A673 (cell line): ENCODE results near the gene KCND1. TPM values are rescaled to one million over a fixed set of nuclear protein-coding genes. Genes with fewer than 3 reads are reported as not detected.

Experiments used
- BruUV-seq: library from RNA; stranded (reverse); fragments of 400-500 nt; replicated peaks from 2 replicates; lab custom pipeline; 2021; lab: Mats Ljungman, UMichigan
- CTCF ChIA-PET: fragments of 300-600 bp; sonication (Branson Sonifier 250); formaldehyde crosslinking; loops from one replicate; lab custom pipeline; 2022; ENCODE audit warnings: antibody characterized with exemption; lab: Charles Lee
- POLR2A ChIA-PET: fragments of 300-600 bp; sonication (Branson Sonifier 250); formaldehyde crosslinking; loops from one replicate; lab custom pipeline; 2022; ENCODE audit warnings: antibody characterized with exemption; ENCODE audit not compliant: low non-redundant PET; lab: Charles Lee
- DNase-seq: peaks from one replicate; pipeline ENCODE4 v3.0.0-alpha.2; 2015; ENCODE audit warnings: low spot score
- H3K27ac ChIP-seq: fragments of 200-600 bp; sonication (generic); 2 replicates; pipeline ENCODE4 v1.5.1; 2016; ENCODE audit warnings: mixed run types, low read depth, mild to moderate bottlenecking, mixed read lengths, antibody characterized with exemption, low read length; ENCODE audit not compliant: poor library complexity, severe bottlenecking
- H3K27me3 ChIP-seq: fragments of 200-600 bp; sonication (generic); replicated peaks from 2 replicates; pipeline ENCODE4 v1.6.1; 2017; ENCODE audit warnings: mixed run types, low read depth, mild to moderate bottlenecking, mixed read lengths, antibody characterized with exemption, low read length; ENCODE audit not compliant: insufficient read depth, poor library complexity
- H3K36me3 ChIP-seq: fragments of 200-600 bp; sonication (generic); 2 replicates; pipeline ENCODE4 v1.6.1; 2016; ENCODE audit warnings: mixed run types, mild to moderate bottlenecking, mixed read lengths, antibody characterized with exemption, low read length; ENCODE audit not compliant: insufficient read depth, poor library complexity, severe bottlenecking
- H3K4me1 ChIP-seq: fragments of 200-600 bp; sonication (generic); 2 replicates; pipeline ENCODE4 v1.6.1; 2017; ENCODE audit warnings: mixed run types, mild to moderate bottlenecking, mixed read lengths, antibody characterized with exemption, low read length; ENCODE audit not compliant: insufficient read depth, poor library complexity, severe bottlenecking
- H3K4me3 ChIP-seq: fragments of 200-600 bp; sonication (generic); 2 replicates; pipeline ENCODE4 v1.5.1; 2016; ENCODE audit warnings: low read depth, mixed run types, mild to moderate bottlenecking, mixed read lengths, low read length; ENCODE audit not compliant: poor library complexity, severe bottlenecking
- H3K9me3 ChIP-seq: fragments of 200-600 bp; sonication (generic); 2 replicates; pipeline ENCODE4 v1.6.1; 2016; ENCODE audit warnings: mixed run types, low read depth, mild to moderate bottlenecking, mixed read lengths, antibody characterized with exemption, low read length; ENCODE audit not compliant: poor library complexity, severe bottlenecking
- EZH2 ChIP-seq: fragments of 200-600 bp; sonication (generic); IDR thresholded peaks from 2 replicates; pipeline ENCODE4 v1.6.1; 2017; ENCODE audit warnings: borderline replicate concordance, low read depth, mild to moderate bottlenecking, mixed read lengths, antibody characterized with exemption, low read length; ENCODE audit not compliant: poor library complexity, severe bottlenecking
- intact Hi-C: fragments of 100-400 bp; cut with micrococcal nuclease; formaldehyde crosslinking; loops from one replicate; pipeline ENCODE4 v1.10.0; 2022; ENCODE audit not compliant: unreplicated experiment
- total RNA-seq: library from RNA; stranded (reverse); gene quantifications from 2 replicates; pipeline ENCODE4 v1.2.3, GENCODE V29; 2021
- TF ChIP-seq, protein P1 (sequence below): fragments of 300-800, 200-600 bp; sonication (generic); conservative IDR thresholded peaks from 2 replicates; pipeline ENCODE4 v1.5.1; 2017; ENCODE audit warnings: low read depth, mild to moderate bottlenecking, antibody characterized with exemption, low read length, moderate library complexity, mixed read lengths

Gene KCND1
- total RNA-seq, 1 experiment from 2014 or later = 4.3 TPM

DNA sequence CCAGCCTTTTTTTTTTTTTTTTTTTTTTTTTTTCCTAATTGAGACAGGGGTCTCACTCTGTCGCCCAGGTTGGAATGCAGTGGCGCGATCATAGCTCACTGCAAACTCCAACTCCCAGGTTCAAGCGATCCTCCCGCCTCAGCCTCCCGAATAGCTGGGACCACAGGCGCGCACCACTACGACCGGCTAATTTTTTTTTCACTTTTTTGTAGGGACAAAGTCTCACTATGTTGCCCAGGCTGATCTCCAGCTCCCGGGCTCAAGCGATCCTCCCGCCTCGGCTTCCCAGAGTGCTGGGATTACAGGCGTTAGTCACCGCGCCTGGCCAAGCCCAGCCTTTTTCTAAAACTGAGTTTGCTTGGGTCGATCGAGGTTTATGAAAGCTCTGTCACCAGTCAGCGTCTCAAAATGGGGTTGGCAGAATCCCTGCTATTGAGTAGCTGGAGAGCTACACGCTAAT, 13.0 kb downstream of the KCND1 start:
- Histone ChIP-seq H3K27me3 (no peaks in the 10 kb centered on the region), H3K36me3 (peaks cover 6% of the 10 kb centered on the region), H3K4me1 (no peaks in the 10 kb centered on the region), H3K9me3 (no peaks in the 10 kb centered on the region), H3K27ac (peak overlapping the region; percentile 96), H3K4me3 (peak overlapping the region; percentile 75)
- no peak for TF ChIP-seq EZH2
- TF ChIP-seq, protein P1, sequence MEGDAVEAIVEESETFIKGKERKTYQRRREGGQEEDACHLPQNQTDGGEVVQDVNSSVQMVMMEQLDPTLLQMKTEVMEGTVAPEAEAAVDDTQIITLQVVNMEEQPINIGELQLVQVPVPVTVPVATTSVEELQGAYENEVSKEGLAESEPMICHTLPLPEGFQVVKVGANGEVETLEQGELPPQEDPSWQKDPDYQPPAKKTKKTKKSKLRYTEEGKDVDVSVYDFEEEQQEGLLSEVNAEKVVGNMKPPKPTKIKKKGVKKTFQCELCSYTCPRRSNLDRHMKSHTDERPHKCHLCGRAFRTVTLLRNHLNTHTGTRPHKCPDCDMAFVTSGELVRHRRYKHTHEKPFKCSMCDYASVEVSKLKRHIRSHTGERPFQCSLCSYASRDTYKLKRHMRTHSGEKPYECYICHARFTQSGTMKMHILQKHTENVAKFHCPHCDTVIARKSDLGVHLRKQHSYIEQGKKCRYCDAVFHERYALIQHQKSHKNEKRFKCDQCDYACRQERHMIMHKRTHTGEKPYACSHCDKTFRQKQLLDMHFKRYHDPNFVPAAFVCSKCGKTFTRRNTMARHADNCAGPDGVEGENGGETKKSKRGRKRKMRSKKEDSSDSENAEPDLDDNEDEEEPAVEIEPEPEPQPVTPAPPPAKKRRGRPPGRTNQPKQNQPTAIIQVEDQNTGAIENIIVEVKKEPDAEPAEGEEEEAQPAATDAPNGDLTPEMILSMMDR = no peak
- intact Hi-C loops = no loop called here
- BruUV-seq = TSS peak; percentile 75
- POLR2A ChIA-PET = interaction anchor here (0.6 kb wide), 1 partner anchor 12 kb away, joined by 3 read pairs; no protein-coding TSS in a partner anchor
- DNase-seq = peak; percentile 31
- CTCF ChIA-PET = interaction anchor here (0.6 to 1.4 kb wide), 2 partner anchors 13 to 123 kb away, joined by 4 to 7 read pairs; partner anchors contain the start of genes KCND1 and PCSK1N

DNA sequence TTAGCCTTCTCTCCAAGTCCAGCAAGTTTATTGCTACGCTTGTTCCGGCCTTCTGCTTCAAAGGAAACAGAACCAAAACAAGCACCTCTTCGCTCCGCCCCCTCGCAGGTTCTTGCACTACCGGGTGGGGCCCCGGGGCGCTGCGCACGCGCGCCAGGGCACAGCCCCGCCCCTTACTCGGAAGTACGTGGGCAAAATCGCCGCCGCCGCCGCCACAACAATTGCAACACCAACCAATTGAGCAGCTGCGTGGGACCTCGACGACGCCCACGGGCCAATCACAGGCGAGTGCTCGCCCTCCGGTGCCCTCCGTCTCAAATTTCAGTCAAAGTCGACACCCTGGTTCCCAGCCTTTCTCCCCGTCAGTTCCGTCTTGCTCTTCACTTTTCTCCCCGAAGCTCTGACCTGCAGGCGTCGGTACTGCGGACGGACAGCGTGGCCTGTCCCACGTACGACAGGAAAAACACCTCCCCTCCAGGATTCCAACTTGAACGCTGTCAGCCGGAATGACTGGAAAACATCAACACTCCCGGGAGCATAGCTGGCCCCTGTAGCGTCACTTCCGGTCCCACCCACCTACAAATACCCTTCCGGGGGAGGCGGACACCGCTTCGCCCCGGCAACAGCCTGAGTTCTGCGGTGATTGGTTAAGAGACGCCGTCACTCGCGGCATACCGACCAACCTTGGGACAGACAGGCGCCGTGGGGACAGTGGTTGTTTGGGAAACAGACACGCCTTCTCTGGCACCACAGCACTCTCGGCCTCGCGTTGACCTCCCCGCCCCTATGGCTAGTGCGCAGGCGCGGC, 13.6 kb downstream of the KCND1 start:
- peak; percentile 97 for DNase-seq
- ChIA-PET CTCF (interaction anchor here (0.6 to 1.4 kb wide), 2 partner anchors 14 to 123 kb away, joined by 4 to 7 read pairs; partner anchors contain the start of genes KCND1 and PCSK1N), POLR2A (interaction anchor here (0.6 kb wide), 1 partner anchor 13 kb away, joined by 3 read pairs; no protein-coding TSS in a partner anchor)
- peak overlapping the region; percentile 75 for H3K4me3 ChIP-seq
- TF ChIP-seq, protein P1 = no peak
- TF ChIP-seq EZH2 = no peak
- peaks cover 6% of the 10 kb centered on the region for H3K36me3 ChIP-seq
- H3K4me1 ChIP-seq = no peaks in the 10 kb centered on the region
- no peaks in the 10 kb centered on the region for H3K27me3 ChIP-seq
- no peaks in the 10 kb centered on the region for H3K9me3 ChIP-seq
- peak overlapping the region; percentile 96 for H3K27ac ChIP-seq
- BruUV-seq = no TSS peak
- intact Hi-C loops = no loop called here

DNA sequence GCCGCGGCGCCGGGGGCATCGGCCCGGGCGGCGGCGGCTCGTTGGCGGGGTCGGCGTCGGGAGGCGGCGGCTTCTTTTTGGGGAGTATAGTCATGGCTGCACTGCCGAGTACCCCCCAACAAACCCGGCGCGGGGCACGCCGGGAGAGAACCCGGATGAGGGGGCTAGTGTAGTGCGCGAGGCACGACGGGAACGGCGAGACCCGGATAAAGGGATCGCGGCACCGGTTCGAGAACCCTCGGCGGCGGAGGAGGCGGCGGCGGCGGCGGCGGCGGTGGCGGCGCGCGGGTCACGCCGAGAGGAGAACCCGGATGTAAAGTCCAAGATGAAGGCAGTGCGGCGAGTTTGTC, 14.2 kb downstream of the KCND1 start, which contains the start of gene OTUD5:
TSS of gene OTUD5 (minus strand) at position 131 of the 350 bp plus-strand sequence. CDS start at position 94, 37 bp downstream.
- no TSS peak for BruUV-seq
- peaks cover 6% of the 10 kb centered on the region for H3K36me3 ChIP-seq
- peak within 1 kb of the TSS; percentile 75 for H3K4me3 ChIP-seq
- intact Hi-C loops = no loop called here
- POLR2A ChIA-PET = no interaction called here
- no peaks in the 10 kb centered on the region for H3K27me3 ChIP-seq
- CTCF ChIA-PET = no interaction called here
- no peaks in the 10 kb centered on the region for H3K9me3 ChIP-seq
- peak; percentile 85 for DNase-seq
- TF ChIP-seq, protein P1 = no peak
- TF ChIP-seq EZH2 = no peak
- peak within 1 kb of the TSS; percentile 96 for H3K27ac ChIP-seq
- H3K4me1 ChIP-seq = no peaks in the 10 kb centered on the region
